HepG2 (cell line): ENCODE results near the gene PDGFD. TPM values are rescaled to one million over a fixed set of nuclear protein-coding genes. Genes with fewer than 3 reads are reported as not detected.

Source experiments
- ATAC-seq: fragments of 200-7000 bp; cut with Tn5 transposase; 3 replicates; pipeline ENCODE4 v1.9.1; 2020; ENCODE audit warnings: mild to moderate bottlenecking, moderate library complexity
- BruUV-seq: library from RNA; stranded (reverse); fragments of 400-500 nt; replicated peaks from 2 replicates; lab custom pipeline; 2021; lab: Mats Ljungman, UMichigan
- CTCF ChIA-PET: fragments of 300-600 bp; formaldehyde crosslinking; extraction: SDS; loops from one replicate; lab custom pipeline; 2021; ENCODE audit warnings: low total read pairs, inconsistent platforms, low intra/inter-chr PET ratio; lab: Yijun Ruan, JAX
- POLR2A ChIA-PET: fragments of 350-600 bp; sonication (Branson Sonifier 250); formaldehyde crosslinking; loops from one replicate; lab custom pipeline; 2020; ENCODE audit warnings: antibody characterized with exemption, inconsistent platforms; lab: Yijun Ruan, JAX
- DNase-seq: peaks from one replicate; pipeline ENCODE4 v3.0.0-alpha.2; 2015; ENCODE audit warnings: low spot score
- FAIRE-seq: peaks from 3 replicates; lab custom pipeline; 2011; peaks lifted over from hg19 to GRCh38; lab: Jason Lieb, UNC
- H2AFZ ChIP-seq: one replicate; pipeline ENCODE4 v1.6.1; 2011; ENCODE audit warnings: low read length, inconsistent platforms
- H3K27ac ChIP-seq: fragments of 300-600 bp; 3 replicates; pipeline ENCODE4 v1.8.0; 2011; ENCODE audit warnings: mixed run types, mild to moderate bottlenecking, mixed read lengths, low read length, inconsistent platforms; ENCODE audit not compliant: insufficient read depth; ENCODE audit errors: extremely low read length
- H3K27me3 ChIP-seq, 2 experiments: fragments of 200-600 bp in 1 of 2; 2 replicates in 1 of 2; 3 replicates in 1 of 2; pipeline versions ENCODE4 v1.6.0 to v1.8.0; 2011; ENCODE audit warnings: low read length in 2 of 2, mild to moderate bottlenecking in 2 of 2, moderate library complexity in 2 of 2, inconsistent platforms in 1 of 2; ENCODE audit not compliant: insufficient read depth in 2 of 2, control insufficient read depth in 1 of 2
- H3K36me3 ChIP-seq, 2 experiments: fragments of 200-600 bp in 1 of 2; replicated peaks in 1 of 2; 2 replicates in 1 of 2; 3 replicates in 1 of 2; pipeline versions ENCODE4 v1.5.1 to v1.8.0; 2011; ENCODE audit warnings: low read length in 2 of 2, inconsistent platforms in 1 of 2; ENCODE audit not compliant: insufficient read depth in 2 of 2, control insufficient read depth in 1 of 2
- H3K4me1 ChIP-seq: 2 replicates; pipeline ENCODE4 v1.5.1; 2012; ENCODE audit warnings: low read length, inconsistent platforms; ENCODE audit not compliant: insufficient read depth
- H3K4me2 ChIP-seq: 2 replicates; pipeline ENCODE4 v1.6.0; 2011; ENCODE audit warnings: low read depth, low read length, inconsistent platforms
- H3K4me3 ChIP-seq, 3 experiments: fragments of 200-600 bp in 1 of 3; sonication (generic), shearing (Covaris generic) in 1 of 3; replicated peaks in 1 of 3; 2 replicates each; pipeline ENCODE4 v1.5.1; 2011 to 2016; ENCODE audit warnings: low read length in 3 of 3, inconsistent platforms in 2 of 3, low read depth in 2 of 3, mild to moderate bottlenecking in 2 of 3, control low read depth in 1 of 3, mixed read lengths in 1 of 3; ENCODE audit not compliant: insufficient read depth in 1 of 3
- H3K79me2 ChIP-seq: one replicate; pipeline ENCODE4 v1.6.1; 2011; ENCODE audit warnings: low read length, inconsistent platforms; ENCODE audit not compliant: insufficient read depth
- H3K9ac ChIP-seq: 2 replicates; pipeline ENCODE4 v1.6.0; 2011; ENCODE audit warnings: mild to moderate bottlenecking, low read depth, low read length, inconsistent platforms; ENCODE audit not compliant: insufficient read depth
- H3K9me3 ChIP-seq: 2 replicates; pipeline ENCODE4 v1.5.1; 2012; ENCODE audit warnings: mild to moderate bottlenecking, low read length
- H4K20me1 ChIP-seq: 2 replicates; pipeline ENCODE4 v1.6.0; 2011; ENCODE audit warnings: inconsistent platforms, mild to moderate bottlenecking, low read length, moderate library complexity; ENCODE audit not compliant: insufficient read depth
- ATF7-NPFF ChIP-seq: sonication (generic); formaldehyde crosslinking; IDR thresholded peaks from 2 replicates; pipeline ENCODE4 v1.8.1; 2023; ENCODE audit warnings: mild to moderate bottlenecking, low read depth, missing genetic modification reagents, moderate library complexity
- CENPT ChIP-seq: sonication (generic); formaldehyde crosslinking; IDR thresholded peaks from 2 replicates; pipeline ENCODE4 v1.8.0; 2022; ENCODE audit warnings: low read depth, mild to moderate bottlenecking, moderate library complexity, missing genetic modification reagents
- EP300 ChIP-seq, 3 experiments: sonication (generic) in 1 of 3; formaldehyde crosslinking in 1 of 3; IDR thresholded peaks; 2 replicates each; pipeline versions ENCODE4 v1.5.1 to v1.6.1; 2011 to 2020; ENCODE audit warnings: low read depth in 2 of 3, low read length in 2 of 3, borderline replicate concordance in 1 of 3, improper control_type of control experiment in 1 of 3, mild to moderate bottlenecking in 1 of 3, missing genetic modification reagents in 1 of 3, moderate library complexity in 1 of 3
- FOXA1 ChIP-seq, 2 experiments: fragments of 450-650 bp in 1 of 2; sonication (generic) in 1 of 2; formaldehyde crosslinking in 1 of 2; IDR thresholded peaks; 2 replicates each; pipeline versions ENCODE4 v1.4.0 to v1.6.1; 2016 to 2020; ENCODE audit warnings: missing genetic modification reagents in 1 of 2
- THAP11 ChIP-seq: IDR thresholded peaks from 2 replicates; pipeline ENCODE4 v1.6.1; 2016; ENCODE audit warnings: missing biosample characterization, missing genetic modification reagents
- ZFP41 ChIP-seq: sonication (generic); formaldehyde crosslinking; IDR thresholded peaks from 2 replicates; pipeline ENCODE4 v1.4.0; 2020; ENCODE audit warnings: mild to moderate bottlenecking, missing genetic modification reagents, borderline replicate concordance
- ZNF20 ChIP-seq: sonication (generic); formaldehyde crosslinking; IDR thresholded peaks from 2 replicates; pipeline ENCODE4 v1.4.0; 2020; ENCODE audit warnings: mild to moderate bottlenecking, moderate library complexity, missing genetic modification reagents
- ZNF234 ChIP-seq: sonication (generic); formaldehyde crosslinking; conservative IDR thresholded peaks from 2 replicates; pipeline ENCODE4 v1.5.1; 2020; ENCODE audit warnings: mild to moderate bottlenecking, missing genetic modification reagents
- ZNF263 ChIP-seq: sonication (generic); formaldehyde crosslinking; IDR thresholded peaks from 2 replicates; pipeline ENCODE4 v1.4.0; 2020; ENCODE audit warnings: missing genetic modification reagents
- WGBS: methylation state at CpG from one replicate; pipeline ENCODE4 v1.1.6; 2017; ENCODE audit warnings: low lambda C conversion rate; 5-methylcytosine and 5-hydroxymethylcytosine counted together
- in situ Hi-C: cut with HindIII; loops from 2 replicates; pipeline ENCODE4 v1.10.0; 2017; ENCODE audit warnings: low pct_unique_long_range_greater_than_20kb; ENCODE audit not compliant: extremely low pct_ligation_motif_present
- intact Hi-C: fragments of 100-400 bp; cut with micrococcal nuclease; formaldehyde crosslinking; loops from one replicate; pipeline ENCODE4 v1.10.0; 2022; ENCODE audit not compliant: unreplicated experiment
- polyA plus RNA-seq, 8 experiments: library from polyadenylated mRNA; depleted of rRNA in 3 of 8; stranded (reverse) in 7 of 8; unstranded in 1 of 8; fragments of >200 nt; fragmentation: Illumina TruSeq in 4 of 8; extraction: Trizol in 4 of 8; gene quantifications; 2 replicates each; pipeline versions ENCODE4 v1.2.1 to v1.2.3, GENCODE V29; 2011 to 2016; ENCODE audit warnings: low read depth in 4 of 8, missing spikeins in 1 of 8, mixed read lengths in 1 of 8; ENCODE audit not compliant: insufficient read depth in 1 of 8
- total RNA-seq, 5 experiments: library from RNA; depleted of rRNA; stranded (reverse); fragments of >200 nt; fragmentation: Illumina TruSeq; extraction: Trizol; gene quantifications; 2 replicates each; pipeline ENCODE4 v1.2.3, GENCODE V29; 2016; ENCODE audit warnings: low read depth in 1 of 5
- TF ChIP-seq, protein P1 (sequence below): sonication (generic); formaldehyde crosslinking; IDR thresholded peaks from 2 replicates; pipeline ENCODE4 v1.4.0; 2020; ENCODE audit warnings: low read depth, missing genetic modification reagents
- TF ChIP-seq, protein P2 (sequence below): sonication (generic); formaldehyde crosslinking; IDR thresholded peaks from 2 replicates; pipeline ENCODE4 v1.4.0; 2020; ENCODE audit warnings: missing genetic modification reagents, borderline replicate concordance
- TF ChIP-seq, protein P3 (sequence below): sonication (generic); formaldehyde crosslinking; IDR thresholded peaks from 2 replicates; pipeline ENCODE4 v1.5.0; 2020; ENCODE audit warnings: missing genetic modification reagents
- TF ChIP-seq, protein P4 (sequence below): sonication (generic); formaldehyde crosslinking; IDR thresholded peaks from 2 replicates; pipeline ENCODE4 v1.4.0; 2020; ENCODE audit warnings: missing genetic modification reagents

Gene PDGFD
- total and polyA plus RNA-seq, 2 of the 13 experiments (the other 11 are each of a cell fraction or from before 2014, with no cell fraction given), result 0.09 to 0.29 TPM

DNA sequence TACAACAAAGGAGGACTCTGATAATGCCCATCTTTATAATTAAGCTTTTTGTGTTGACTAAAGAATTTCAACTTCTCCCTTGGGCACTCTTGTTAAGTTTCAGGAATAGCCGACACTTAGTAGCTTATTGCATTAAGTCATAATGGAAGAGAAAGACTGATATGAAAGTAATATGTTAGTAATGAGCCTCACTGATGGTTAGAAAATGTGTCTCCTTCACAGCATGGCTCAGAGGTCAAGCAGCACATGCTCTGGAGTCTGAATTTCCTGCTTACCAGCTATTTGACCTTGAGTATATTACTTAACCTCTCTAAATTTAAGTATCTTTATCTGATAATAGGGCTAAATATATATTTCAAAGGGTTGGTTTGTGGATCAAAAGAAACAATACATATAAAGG, 39.0 kb downstream of the PDGFD start (continued):
- TF ChIP-seq, protein P1, sequence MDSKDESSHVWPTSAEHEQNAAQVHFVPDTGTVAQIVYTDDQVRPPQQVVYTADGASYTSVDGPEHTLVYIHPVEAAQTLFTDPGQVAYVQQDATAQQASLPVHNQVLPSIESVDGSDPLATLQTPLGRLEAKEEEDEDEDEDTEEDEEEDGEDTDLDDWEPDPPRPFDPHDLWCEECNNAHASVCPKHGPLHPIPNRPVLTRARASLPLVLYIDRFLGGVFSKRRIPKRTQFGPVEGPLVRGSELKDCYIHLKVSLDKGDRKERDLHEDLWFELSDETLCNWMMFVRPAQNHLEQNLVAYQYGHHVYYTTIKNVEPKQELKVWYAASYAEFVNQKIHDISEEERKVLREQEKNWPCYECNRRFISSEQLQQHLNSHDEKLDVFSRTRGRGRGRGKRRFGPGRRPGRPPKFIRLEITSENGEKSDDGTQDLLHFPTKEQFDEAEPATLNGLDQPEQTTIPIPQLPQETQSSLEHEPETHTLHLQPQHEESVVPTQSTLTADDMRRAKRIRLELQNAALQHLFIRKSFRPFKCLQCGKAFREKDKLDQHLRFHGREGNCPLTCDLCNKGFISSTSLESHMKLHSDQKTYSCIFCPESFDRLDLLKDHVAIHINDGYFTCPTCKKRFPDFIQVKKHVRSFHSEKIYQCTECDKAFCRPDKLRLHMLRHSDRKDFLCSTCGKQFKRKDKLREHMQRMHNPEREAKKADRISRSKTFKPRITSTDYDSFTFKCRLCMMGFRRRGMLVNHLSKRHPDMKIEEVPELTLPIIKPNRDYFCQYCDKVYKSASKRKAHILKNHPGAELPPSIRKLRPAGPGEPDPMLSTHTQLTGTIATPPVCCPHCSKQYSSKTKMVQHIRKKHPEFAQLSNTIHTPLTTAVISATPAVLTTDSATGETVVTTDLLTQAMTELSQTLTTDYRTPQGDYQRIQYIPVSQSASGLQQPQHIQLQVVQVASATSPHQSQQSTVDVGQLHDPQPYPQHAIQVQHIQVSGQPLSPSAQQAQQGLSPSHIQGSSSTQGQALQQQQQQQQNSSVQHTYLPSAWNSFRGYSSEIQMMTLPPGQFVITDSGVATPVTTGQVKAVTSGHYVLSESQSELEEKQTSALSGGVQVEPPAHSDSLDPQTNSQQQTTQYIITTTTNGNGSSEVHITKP, result no peak
- TF ChIP-seq, protein P2, sequence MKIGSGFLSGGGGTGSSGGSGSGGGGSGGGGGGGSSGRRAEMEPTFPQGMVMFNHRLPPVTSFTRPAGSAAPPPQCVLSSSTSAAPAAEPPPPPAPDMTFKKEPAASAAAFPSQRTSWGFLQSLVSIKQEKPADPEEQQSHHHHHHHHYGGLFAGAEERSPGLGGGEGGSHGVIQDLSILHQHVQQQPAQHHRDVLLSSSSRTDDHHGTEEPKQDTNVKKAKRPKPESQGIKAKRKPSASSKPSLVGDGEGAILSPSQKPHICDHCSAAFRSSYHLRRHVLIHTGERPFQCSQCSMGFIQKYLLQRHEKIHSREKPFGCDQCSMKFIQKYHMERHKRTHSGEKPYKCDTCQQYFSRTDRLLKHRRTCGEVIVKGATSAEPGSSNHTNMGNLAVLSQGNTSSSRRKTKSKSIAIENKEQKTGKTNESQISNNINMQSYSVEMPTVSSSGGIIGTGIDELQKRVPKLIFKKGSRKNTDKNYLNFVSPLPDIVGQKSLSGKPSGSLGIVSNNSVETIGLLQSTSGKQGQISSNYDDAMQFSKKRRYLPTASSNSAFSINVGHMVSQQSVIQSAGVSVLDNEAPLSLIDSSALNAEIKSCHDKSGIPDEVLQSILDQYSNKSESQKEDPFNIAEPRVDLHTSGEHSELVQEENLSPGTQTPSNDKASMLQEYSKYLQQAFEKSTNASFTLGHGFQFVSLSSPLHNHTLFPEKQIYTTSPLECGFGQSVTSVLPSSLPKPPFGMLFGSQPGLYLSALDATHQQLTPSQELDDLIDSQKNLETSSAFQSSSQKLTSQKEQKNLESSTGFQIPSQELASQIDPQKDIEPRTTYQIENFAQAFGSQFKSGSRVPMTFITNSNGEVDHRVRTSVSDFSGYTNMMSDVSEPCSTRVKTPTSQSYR (CRISPR knock-in tag), result no peak
- TF ChIP-seq ATF7-NPFF (CRISPR knock-in tag), result no peak

DNA sequence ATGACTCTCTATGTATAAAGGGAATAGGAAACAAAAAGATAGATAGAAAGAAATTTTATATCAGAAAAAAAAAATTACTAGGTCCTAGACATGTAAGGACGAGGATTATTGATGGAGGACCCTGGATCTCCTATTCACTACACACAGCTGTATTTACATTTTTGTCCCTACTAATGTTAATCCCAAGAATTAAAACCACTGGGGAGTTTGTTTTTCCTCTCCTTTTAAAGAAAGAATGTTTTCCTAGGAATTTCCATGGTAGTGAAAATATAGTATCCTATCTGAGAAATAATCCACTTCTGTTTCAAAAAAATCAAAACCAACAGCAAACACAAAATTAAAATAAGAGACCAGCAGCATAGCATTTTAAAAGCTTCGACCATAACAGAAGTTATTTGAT, 41.1 kb downstream of the PDGFD start:
- Histone ChIP-seq H3K27me3 (no peaks in the 10 kb centered on the region), H2AFZ (no peak overlapping the region), H3K4me1 (no peaks in the 10 kb centered on the region), H3K9ac (no peak overlapping the region), H3K4me2 (no peak overlapping the region), H3K36me3 (no peaks in the 10 kb centered on the region), H3K27ac (no peak overlapping the region), H3K4me3 (no peak overlapping the region), H3K79me2 (no peaks in the 10 kb centered on the region), H3K9me3 (peaks cover 5% of the 10 kb centered on the region; the same call in 1 of the 2 replicates), H4K20me1 (no peaks in the 10 kb centered on the region)
- ATAC-seq, result no peak
- no peak for DNase-seq
- no peak for FAIRE-seq
- no TSS peak for BruUV-seq
- in situ Hi-C loops, result no loop called here
- WGBS, result 0% methylated on average over 2 of the region's 2 CpGs
- POLR2A ChIA-PET, result no interaction called here
- intact Hi-C loops, result no loop called here
- CTCF ChIA-PET, result no interaction called here
- TF ChIP-seq ZNF20 (no peak), FOXA1 (IDR thresholded peaks at IDR 0.05) (no peak), FOXA1 (CRISPR knock-in tag; IDR thresholded peaks at IDR 0.05) (no peak), CENPT (CRISPR knock-in tag) (no peak), THAP11 (CRISPR knock-in tag) (no peak), ZNF263 (no peak), ZFP41 (no peak), ZNF234 (CRISPR knock-in tag) (no peak), EP300 (IDR thresholded peaks at IDR 0.05; ENCODE audit: low read depth in 2 of 2, low read length in 2 of 2) (no peak), EP300 (CRISPR knock-in tag; IDR thresholded peaks at IDR 0.05; ENCODE audit: borderline replicate concordance) (no peak)
- TF ChIP-seq, protein P3, sequence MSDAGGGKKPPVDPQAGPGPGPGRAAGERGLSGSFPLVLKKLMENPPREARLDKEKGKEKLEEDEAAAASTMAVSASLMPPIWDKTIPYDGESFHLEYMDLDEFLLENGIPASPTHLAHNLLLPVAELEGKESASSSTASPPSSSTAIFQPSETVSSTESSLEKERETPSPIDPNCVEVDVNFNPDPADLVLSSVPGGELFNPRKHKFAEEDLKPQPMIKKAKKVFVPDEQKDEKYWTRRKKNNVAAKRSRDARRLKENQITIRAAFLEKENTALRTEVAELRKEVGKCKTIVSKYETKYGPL (CRISPR knock-in tag), result no peak
- TF ChIP-seq, protein P4, sequence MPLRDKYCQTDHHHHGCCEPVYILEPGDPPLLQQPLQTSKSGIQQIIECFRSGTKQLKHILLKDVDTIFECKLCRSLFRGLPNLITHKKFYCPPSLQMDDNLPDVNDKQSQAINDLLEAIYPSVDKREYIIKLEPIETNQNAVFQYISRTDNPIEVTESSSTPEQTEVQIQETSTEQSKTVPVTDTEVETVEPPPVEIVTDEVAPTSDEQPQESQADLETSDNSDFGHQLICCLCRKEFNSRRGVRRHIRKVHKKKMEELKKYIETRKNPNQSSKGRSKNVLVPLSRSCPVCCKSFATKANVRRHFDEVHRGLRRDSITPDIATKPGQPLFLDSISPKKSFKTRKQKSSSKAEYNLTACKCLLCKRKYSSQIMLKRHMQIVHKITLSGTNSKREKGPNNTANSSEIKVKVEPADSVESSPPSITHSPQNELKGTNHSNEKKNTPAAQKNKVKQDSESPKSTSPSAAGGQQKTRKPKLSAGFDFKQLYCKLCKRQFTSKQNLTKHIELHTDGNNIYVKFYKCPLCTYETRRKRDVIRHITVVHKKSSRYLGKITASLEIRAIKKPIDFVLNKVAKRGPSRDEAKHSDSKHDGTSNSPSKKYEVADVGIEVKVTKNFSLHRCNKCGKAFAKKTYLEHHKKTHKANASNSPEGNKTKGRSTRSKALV (CRISPR knock-in tag), result no peak
